ENCODE results near the gene PNLDC1.
"Not testable (repeated sequence)": the region's sequence is repeated elsewhere in the genome, so short reads cannot be mapped to it uniquely, and the experiment has no call there.

Gene PNLDC1

DNA sequence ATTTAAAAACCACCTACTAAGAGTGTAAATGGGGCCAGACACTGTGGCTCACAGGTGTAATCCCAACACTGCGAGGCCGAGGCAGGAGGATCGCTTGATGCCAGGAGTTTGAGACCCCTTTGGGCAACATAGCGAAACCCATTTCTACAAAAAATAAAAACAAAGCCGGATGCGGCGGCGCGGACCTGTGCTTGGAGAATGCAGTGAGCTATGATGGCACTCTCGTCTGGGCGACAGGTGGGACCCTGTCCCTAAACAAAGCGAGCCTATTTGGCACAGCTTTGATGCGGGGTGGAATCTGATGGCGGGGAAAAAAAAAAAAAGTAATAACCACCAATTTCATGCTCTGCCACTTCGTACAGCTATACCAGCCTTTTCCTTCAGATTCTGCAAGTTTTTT lies 11.8 kb upstream of the PNLDC1 start:
- no peak for DNase-seq (ENCODE audit: low read depth)

- peak; percentile 6 for DNase-seq (ENCODE audit: low read depth)
Measured at GRCh38 chr6:159788753-159789376, 11.2 kb upstream of the PNLDC1 start.

- peak; percentile 99 for DNase-seq (ENCODE audit: low read depth)
Measured at GRCh38 chr6:159789377-159790148, 10.5 kb upstream of the PNLDC1 start, which contains the start of gene TCP1. TSS of gene TCP1 (minus strand) at chr6:159789602. CDS start at chr6:159789468, 134 bp downstream.

DNA sequence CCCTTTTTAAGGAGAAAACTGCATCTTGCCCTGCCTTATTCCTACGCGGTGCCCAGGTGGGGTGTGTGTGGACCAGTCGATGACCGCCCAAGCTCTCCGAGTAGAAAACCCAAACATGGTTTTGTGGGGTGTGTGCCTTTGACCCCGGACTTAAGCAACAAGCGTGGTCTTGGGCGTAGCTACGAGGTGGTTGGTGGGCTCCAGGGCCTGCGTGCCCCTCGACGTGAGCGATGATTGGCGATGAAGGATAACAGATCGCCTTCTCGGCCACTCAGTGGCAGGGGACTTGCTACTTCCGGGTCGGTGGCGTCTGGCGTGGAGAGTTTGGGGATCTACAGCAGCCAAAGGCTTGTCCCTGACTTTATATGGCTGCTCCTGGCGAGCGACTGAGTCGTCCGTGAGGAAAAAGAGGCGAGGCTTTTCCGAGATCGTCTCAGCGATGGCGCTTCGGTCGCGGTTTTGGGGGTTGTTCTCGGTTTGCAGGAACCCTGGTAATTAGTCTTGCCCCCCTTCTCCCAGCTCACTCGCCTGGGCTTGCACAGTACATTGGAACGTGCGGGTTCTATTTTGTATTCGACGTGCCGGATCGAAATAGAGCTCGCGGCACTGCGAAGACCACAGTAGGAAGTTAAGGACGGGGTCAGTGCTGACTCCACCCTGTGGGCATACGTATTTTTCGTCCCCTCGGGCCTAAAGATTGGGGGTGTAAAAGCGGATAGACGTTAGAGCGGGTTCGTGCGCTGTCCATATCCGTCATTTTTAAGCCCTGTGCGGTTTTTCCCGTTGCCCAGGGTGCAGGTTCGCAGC lies 9.7 kb upstream of the PNLDC1 start, which contains the start of gene MRPL18:
MRPL18 (plus strand) TSS at position 319 of the 807 bp plus-strand sequence; CDS start at position 440, 121 bp downstream.
- DNase-seq (ENCODE audit: low read depth) = peak; percentile 81

- peak; percentile 14 for DNase-seq (ENCODE audit: low read depth)
Measured at GRCh38 chr6:159790956-159791598, 9.0 kb upstream of the PNLDC1 start.

GRCh38 chr6:159794976-159795375 lies 5.1 kb upstream of the PNLDC1 start:
- DNase-seq (ENCODE audit: low read depth) = not testable (repeated sequence)

DNA sequence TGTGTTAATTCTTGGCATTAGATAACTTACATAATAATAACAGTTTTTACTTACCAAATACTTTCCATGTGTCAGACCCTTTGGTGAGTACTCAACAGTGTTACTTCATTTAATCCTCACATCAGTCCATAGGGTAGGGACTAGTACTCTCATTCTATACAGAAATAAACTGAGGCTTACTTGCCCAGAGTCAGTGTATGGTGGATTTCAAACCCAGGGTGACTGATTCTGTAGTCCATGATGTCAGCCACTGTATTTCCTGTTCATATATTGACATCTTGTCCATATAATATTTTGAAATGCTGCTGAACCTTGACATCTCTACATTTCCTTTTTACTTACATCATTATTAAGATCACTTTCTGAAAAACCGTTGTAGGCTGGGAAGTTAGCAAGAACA lies 2.5 kb upstream of the PNLDC1 start:
- no peak for DNase-seq (ENCODE audit: low read depth)

GRCh38 chr6:159801935-159802334 lies 1.9 kb downstream of the PNLDC1 start:
- no peak for DNase-seq (ENCODE audit: low read depth)

- DNase-seq (ENCODE audit: low read depth) = no peak
Measured at GRCh38 chr6:159804504-159804903, 4.4 kb downstream of the PNLDC1 start.

DNA sequence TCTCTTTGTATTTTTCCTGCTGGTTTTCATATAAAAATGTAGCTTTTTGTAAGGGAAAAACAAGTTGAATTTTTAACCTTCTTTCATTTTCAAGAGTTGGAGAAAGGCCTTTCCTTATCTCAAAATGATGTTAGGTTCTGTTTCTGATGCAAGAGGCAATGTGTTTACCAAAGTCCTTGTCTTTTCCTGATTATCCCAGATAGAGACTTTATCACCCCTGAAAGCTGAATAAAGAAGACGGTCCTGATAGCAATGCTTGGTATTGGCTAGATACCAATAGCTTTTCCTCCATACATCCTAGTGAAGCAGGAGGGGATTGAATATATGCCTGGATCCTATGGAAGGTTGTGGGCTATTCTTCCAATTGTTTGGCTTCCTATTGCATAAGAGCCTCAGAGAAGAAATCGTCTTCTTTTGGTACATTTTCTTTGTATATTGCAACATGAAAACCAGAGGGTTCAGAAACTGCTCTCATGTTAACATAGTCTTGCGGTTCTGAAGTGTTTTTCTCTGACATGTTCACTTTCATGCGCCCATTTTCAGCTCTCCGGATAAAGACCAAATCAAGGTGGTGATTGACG lies 5.5 kb downstream of the PNLDC1 start:
- DNase-seq (ENCODE audit: low read depth) = no peak

- DNase-seq (ENCODE audit: low read depth) = no peak
Measured at GRCh38 chr6:159806021-159806458, 6.0 kb downstream of the PNLDC1 start.

DNA sequence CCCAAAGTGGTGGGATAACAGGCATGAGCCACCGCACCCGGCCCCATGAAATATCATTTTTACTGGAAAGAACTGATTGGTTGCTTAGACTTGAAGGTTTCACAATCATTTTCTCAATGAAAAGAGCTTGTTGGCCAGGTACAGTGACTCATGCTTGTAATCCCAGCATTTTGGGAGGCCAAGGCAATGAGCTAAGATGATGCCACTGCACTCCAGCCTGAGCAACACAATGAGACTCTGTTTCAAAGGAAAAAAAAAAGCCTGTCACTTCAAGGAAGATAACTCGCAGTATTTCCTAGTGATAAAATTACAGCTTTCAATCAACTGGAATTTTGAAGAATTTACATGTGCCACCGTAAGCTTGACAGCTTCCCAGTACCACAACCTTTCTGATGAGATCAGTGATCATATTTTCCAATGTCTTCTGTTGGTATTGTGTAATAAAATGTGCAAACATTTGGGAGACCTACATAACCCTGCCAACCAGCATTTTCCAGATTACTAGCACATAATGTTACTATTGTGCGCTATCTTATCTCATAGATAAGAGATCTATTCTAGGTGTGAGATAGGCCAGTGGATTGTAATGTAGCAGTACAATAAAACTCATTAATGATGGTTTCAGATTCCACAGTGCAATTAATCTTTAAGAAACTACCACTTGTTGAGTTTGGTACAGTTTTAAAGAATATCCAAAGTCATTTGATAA lies 7.2 kb downstream of the PNLDC1 start:
- DNase-seq (ENCODE audit: low read depth) = no peak

- DNase-seq (ENCODE audit: low read depth) = no peak
Measured at GRCh38 chr6:159808647-159809046, 8.6 kb downstream of the PNLDC1 start.

DNA sequence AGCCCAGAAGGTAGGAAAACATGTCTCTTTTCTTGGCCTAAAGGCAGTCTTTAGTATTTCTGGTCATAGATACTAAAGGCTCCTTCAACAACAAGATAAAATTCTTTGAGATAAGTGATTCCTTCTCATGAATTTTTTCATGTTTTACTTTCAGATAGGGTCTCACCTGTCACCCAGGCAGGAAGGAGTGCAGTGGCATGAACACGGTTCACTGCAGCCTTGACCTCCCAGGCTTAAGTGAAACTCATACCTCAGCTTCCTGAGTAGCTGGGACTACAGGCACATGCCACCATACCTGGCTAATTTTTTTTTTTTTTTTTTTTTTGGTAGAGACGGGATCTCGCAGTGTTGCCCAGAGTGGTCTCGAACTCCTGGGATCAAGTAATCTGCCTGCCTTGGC lies 9.1 kb downstream of the PNLDC1 start:
- no peak for DNase-seq (ENCODE audit: low read depth)

DNA sequence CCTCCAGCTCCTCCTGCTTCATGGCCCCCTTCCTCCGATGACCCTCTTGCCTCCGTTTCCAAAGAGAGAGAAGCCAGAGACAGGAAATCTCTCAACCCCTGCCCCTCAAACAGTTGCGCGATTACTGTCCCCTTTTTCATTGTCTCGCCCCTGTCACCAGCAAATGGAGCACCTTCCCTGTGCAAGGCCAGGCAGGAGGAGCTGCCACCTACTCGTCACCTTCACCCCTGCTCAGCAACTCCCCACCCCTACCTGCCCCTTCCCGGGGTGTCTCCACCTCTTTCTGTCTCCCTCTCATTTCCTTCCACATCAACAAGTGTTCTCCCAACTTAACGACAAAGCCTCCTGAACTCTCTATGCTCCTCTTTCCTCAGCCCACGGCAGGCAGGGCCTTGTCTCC lies 13.7 kb downstream of the PNLDC1 start:
- DNase-seq (ENCODE audit: low read depth) = no peak

GRCh38 chr6:159815410-159815809 lies 15.3 kb downstream of the PNLDC1 start:
- no peak for DNase-seq (ENCODE audit: low read depth)

- not testable (repeated sequence) for DNase-seq (ENCODE audit: low read depth)
Measured at GRCh38 chr6:159816775-159817174, 16.7 kb downstream of the PNLDC1 start.

- DNase-seq (ENCODE audit: low read depth) = no peak
Measured at GRCh38 chr6:159817951-159818739, 18.1 kb downstream of the PNLDC1 start.

DNA sequence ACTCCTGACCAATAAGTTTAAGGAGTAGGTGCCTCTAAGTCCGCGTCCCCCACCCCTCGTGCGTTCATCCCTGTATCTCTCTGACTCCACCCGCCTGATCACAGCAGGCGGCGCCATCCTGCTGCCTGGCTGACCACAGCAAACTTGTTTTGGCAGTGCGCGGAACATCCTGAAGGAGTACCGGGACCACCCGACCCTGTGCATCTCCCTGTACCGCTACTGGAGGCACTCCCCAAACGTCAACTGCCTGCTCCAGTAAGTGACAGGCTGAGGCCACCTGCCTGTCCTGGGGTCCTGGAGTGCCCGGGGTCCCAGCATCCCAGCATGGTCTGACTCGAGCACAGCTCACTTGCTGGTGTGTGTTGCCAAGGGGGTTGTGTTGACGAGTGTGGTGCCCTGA lies 19.0 kb downstream of the PNLDC1 start:
- DNase-seq (ENCODE audit: low read depth) = no peak

Data from T follicular helper cell (primary cell).